Heart left ventricle (tissue), 13 donors: ENCODE measurements around the gene RPLP2.

ENCODE experiments used
- CTCF ChIP-seq, 12 donors: fragments of 200-600 bp; sonication (generic) in 4 of 12; IDR thresholded peaks; one replicate each; pipeline versions ENCODE4 v1.5.0 to v1.8.0; 2018 to 2022; ENCODE audit warnings: antibody characterized with exemption in 12 of 12, mild to moderate bottlenecking in 5 of 12
- POLR2A ChIP-seq, 2 donors: fragments of 450-650 bp; IDR thresholded peaks; one replicate each; pipeline ENCODE4 v1.6.1; 2017; ENCODE audit warnings: antibody characterized with exemption in 2 of 2, mild to moderate bottlenecking in 2 of 2, moderate library complexity in 2 of 2
- donor health status: ischemic (EF 13 %, LVEDD 7.1; RV severe dilation, severe dysfunction).
- donor health status: DM: no; HTN: yes; CAD: no.
- donor health status: DM: no; HTN: no; CAD: no.
- donor health status: ischemic (EF 25% LVEDD 6.9; RV normal size, moderate dysfunction).
- donor health status: ischemic (EF 25% LVEDD 5.7; RV mildly dilated, moderate dysfunction).
- donor health status: ischemic (EF 35%, LVEDD 5.7; RV mildly dilated, moderate dysfunction).
- donor health status: nonischemic (EF 11% LVEDD 7.7; RV severe dilation, severe dysfunction).
- donor health status: DM: yes; HTN: yes; CAD: no.
- donor health status: PGD.
- donor health status: ischemic (EF 29% LVEDD 5.4; RV normal size, mild dysfunction).
- donor health status: nonischemic (EF 23%, LVEDD 6.1; RV moderate dilation, normal function).

GRCh38 chr11:787084-787675 is 22.6 kb upstream of the RPLP2 start:
- no peak for TF ChIP-seq POLR2A (IDR thresholded peaks at IDR 0.05)
- TF ChIP-seq CTCF (IDR thresholded peaks at IDR 0.05) = no peak
